GM12873 (cell line): ENCODE measurements around the gene KDSR.

ENCODE experiments used
- TF ChIP-seq, protein P1 (sequence below): IDR thresholded peaks from 2 replicates; pipeline ENCODE4 v1.5.1; 2012; ENCODE audit warnings: low read depth, mild to moderate bottlenecking, moderate library complexity, low read length, control low read depth; ENCODE audit not compliant: insufficient read depth; ENCODE audit errors: missing control alignments

The KDSR gene

DNA sequence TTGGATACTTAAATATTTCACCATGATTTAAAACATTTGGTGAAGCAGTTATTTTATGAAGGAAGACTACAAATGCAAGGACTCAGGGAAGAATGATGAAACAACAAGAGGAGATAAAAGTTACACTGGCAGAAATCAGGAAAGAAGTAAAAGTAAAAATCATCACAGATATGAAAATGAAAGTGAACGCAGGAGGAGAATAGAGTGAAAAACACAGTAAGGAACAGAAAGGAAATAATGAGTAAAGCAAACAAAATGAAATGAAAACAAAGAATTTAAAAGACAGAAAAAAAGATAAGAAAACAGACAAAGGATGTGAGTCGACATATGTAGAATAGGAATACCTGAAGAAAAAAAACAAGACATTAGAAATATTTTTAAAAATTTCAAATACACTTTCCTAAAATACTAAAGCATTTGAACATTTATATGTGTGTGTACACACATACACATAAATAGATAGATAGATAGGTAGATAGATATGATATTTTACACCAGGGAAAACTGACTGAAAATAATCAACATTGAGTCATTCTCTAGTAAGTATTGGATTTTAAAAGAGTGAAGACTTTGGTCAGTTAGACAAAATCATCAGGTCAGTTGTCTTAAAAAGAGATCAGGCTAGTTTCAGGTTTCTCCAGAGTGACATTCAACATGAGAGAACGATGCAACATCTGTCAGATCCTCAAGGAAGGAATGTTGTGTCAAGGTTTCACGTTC lies 12.1 kb upstream of the KDSR start:
- TF ChIP-seq, protein P1, sequence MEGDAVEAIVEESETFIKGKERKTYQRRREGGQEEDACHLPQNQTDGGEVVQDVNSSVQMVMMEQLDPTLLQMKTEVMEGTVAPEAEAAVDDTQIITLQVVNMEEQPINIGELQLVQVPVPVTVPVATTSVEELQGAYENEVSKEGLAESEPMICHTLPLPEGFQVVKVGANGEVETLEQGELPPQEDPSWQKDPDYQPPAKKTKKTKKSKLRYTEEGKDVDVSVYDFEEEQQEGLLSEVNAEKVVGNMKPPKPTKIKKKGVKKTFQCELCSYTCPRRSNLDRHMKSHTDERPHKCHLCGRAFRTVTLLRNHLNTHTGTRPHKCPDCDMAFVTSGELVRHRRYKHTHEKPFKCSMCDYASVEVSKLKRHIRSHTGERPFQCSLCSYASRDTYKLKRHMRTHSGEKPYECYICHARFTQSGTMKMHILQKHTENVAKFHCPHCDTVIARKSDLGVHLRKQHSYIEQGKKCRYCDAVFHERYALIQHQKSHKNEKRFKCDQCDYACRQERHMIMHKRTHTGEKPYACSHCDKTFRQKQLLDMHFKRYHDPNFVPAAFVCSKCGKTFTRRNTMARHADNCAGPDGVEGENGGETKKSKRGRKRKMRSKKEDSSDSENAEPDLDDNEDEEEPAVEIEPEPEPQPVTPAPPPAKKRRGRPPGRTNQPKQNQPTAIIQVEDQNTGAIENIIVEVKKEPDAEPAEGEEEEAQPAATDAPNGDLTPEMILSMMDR: no peak

DNA sequence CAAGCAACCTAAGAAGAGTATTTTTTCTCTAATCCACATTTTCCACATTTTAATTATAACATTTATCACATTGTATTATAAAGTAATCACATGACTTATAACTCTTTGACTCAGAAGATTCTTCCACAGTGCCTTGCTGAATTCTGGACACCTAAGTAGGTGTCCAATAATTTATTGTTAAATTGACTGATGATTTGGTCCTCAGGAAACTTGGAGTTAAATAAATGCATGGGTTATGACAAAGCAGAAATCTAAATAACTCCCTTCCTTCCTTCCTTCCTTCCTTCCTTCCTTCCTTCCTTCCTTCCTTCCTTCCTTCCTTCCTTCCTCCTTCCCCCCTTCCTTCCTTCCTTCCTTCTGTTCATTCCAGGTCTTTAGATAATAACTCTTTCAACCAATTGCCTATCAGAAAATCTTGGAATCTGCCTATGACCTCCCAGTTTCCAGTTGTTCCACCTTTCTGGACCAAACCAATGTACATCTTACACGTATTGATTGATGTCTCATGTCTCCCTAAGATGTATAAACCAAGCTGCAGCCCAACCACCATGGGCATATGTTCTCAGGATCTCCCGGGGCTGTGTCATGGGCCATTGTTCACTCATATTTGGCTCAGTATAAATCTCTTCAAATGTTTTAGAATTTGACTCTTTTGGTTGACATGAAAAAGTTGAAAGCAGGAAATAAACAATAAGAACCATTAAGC lies 10.4 kb upstream of the KDSR start:
- TF ChIP-seq, protein P1: no peak

GRCh38 chr18:63376538-63376937 lies 9.5 kb upstream of the KDSR start:
- TF ChIP-seq, protein P1: no peak

GRCh38 chr18:63374540-63374939 lies 7.5 kb upstream of the KDSR start:
- TF ChIP-seq, protein P1: no peak

GRCh38 chr18:63373161-63373560 lies 6.2 kb upstream of the KDSR start:
- TF ChIP-seq, protein P1: no peak

DNA sequence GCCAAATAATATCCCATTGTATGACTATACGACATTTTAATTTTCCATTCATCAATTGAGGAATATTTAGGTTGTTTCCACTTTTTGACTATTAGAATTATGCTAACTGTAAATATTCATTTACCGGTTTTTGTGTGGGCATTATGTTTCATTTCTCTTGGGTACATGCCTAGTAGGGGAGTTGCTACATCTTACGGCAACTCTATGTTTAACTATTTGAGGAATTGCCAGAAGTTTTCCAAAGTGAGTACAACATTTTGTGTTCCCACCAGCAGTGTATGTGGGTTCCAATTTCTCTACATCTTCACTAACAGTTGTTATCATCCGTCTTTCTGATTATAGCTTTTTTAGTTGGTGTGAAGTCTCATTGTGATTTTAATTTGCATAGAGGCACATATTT lies 1.6 kb upstream of the KDSR start:
- TF ChIP-seq, protein P1: no peak

- TF ChIP-seq, protein P1: no peak
Observed at GRCh38 chr18:63366213-63367052, 573 bp downstream of the KDSR start.
